ENCODE data around the gene ARL8B. TPM values are rescaled to one million over a fixed set of nuclear protein-coding genes. Genes with fewer than 3 reads are reported as not detected.
"Not testable (repeated sequence)": the region's sequence is repeated elsewhere in the genome, so short reads cannot be mapped to it uniquely, and the experiment has no call there.

Gene ARL8B
- 10 to 100 TPM; 69.6 to 82.8 (median 82.4) TPM for polyA plus RNA-seq (ENCODE audit: insufficient read length in 4 of 4)

GRCh38 chr3:5122030-5122740 lies at the start of gene ARL8B:
ARL8B (plus strand) TSS chr3:5122292; CDS start chr3:5122466, 174 bp downstream.
- DNase-seq (ENCODE audit: low read depth in 4 of 4, low spot score in 3 of 4), result peak; percentile 67 to 84 (median 74)

- DNase-seq (ENCODE audit: low read depth in 4 of 4, low spot score in 3 of 4), result no peak
Observed at GRCh38 chr3:5073374-5074085, 48.6 kb upstream of the ARL8B start.

- no peak for DNase-seq (ENCODE audit: low read depth in 4 of 4, low spot score in 3 of 4)
Observed at GRCh38 chr3:5078151-5078550, 43.9 kb upstream of the ARL8B start.

- no peak for DNase-seq (ENCODE audit: low read depth in 4 of 4, low spot score in 3 of 4)
Observed at GRCh38 chr3:5079761-5080160, 42.3 kb upstream of the ARL8B start.

GRCh38 chr3:5080779-5081550 lies 41.1 kb upstream of the ARL8B start:
- no peak for DNase-seq (ENCODE audit: low read depth in 4 of 4, low spot score in 3 of 4)

GRCh38 chr3:5081973-5082788 lies 39.9 kb upstream of the ARL8B start:
- not testable (repeated sequence) for DNase-seq (ENCODE audit: low read depth in 4 of 4, low spot score in 3 of 4)

GRCh38 chr3:5082789-5083115 lies 39.3 kb upstream of the ARL8B start:
- no peak for DNase-seq (ENCODE audit: low read depth in 4 of 4, low spot score in 3 of 4)

GRCh38 chr3:5084224-5084623 lies 37.9 kb upstream of the ARL8B start:
- no peak for DNase-seq (ENCODE audit: low read depth in 4 of 4, low spot score in 3 of 4)

GRCh38 chr3:5086708-5087107 lies 35.4 kb upstream of the ARL8B start:
- no peak for DNase-seq (ENCODE audit: low read depth in 4 of 4, low spot score in 3 of 4)

GRCh38 chr3:5087209-5087608 lies 34.9 kb upstream of the ARL8B start:
- no peak for DNase-seq (ENCODE audit: low read depth in 4 of 4, low spot score in 3 of 4)

- DNase-seq (ENCODE audit: low read depth in 4 of 4, low spot score in 3 of 4), result no peak
Observed at GRCh38 chr3:5090197-5090596, 31.9 kb upstream of the ARL8B start.

GRCh38 chr3:5092018-5092417 lies 30.1 kb upstream of the ARL8B start:
- no peak for DNase-seq (ENCODE audit: low read depth in 4 of 4, low spot score in 3 of 4)

- peak in 1 of 4 donors; percentile 5 for DNase-seq (ENCODE audit: low read depth in 4 of 4, low spot score in 3 of 4)
Observed at GRCh38 chr3:5093731-5094130, 28.4 kb upstream of the ARL8B start.

GRCh38 chr3:5095886-5096285 lies 26.2 kb upstream of the ARL8B start:
- DNase-seq (ENCODE audit: low read depth in 4 of 4, low spot score in 3 of 4), result peak; percentile 52 to 73 (median 64)

- DNase-seq (ENCODE audit: low read depth in 4 of 4, low spot score in 3 of 4), result peak; percentile 12 to 29 (median 20)
Observed at GRCh38 chr3:5096336-5097008, 25.6 kb upstream of the ARL8B start.

- DNase-seq (ENCODE audit: low read depth in 4 of 4, low spot score in 3 of 4), result no peak
Observed at GRCh38 chr3:5098346-5098745, 23.7 kb upstream of the ARL8B start.

- DNase-seq (ENCODE audit: low read depth in 4 of 4, low spot score in 3 of 4), result no peak
Observed at GRCh38 chr3:5102532-5102931, 19.6 kb upstream of the ARL8B start.

- DNase-seq (ENCODE audit: low read depth in 4 of 4, low spot score in 3 of 4), result no peak
Observed at GRCh38 chr3:5103743-5104142, 18.3 kb upstream of the ARL8B start.

GRCh38 chr3:5105050-5105449 lies 17.0 kb upstream of the ARL8B start:
- DNase-seq (ENCODE audit: low read depth in 4 of 4, low spot score in 3 of 4), result no peak

GRCh38 chr3:5106371-5106770 lies 15.7 kb upstream of the ARL8B start:
- not testable (repeated sequence) for DNase-seq (ENCODE audit: low read depth in 4 of 4, low spot score in 3 of 4)
